Esophagus squamous epithelium (tissue), 4 donors: ENCODE measurements around the gene GEMIN4.

ENCODE experiments used
- CTCF ChIP-seq, 6 experiments: fragments of 450-650 bp in 4 of 6; fragments of 200-600 bp in 2 of 6; sonication (generic) in 2 of 6; IDR thresholded peaks; one replicate each; pipeline ENCODE4 v1.5.1; 2016 to 2019; ENCODE audit warnings: antibody characterized with exemption in 6 of 6, mild to moderate bottlenecking in 4 of 6, moderate library complexity in 4 of 6
- POLR2A ChIP-seq, 4 donors: fragments of 450-650 bp; IDR thresholded peaks; one replicate each; pipeline ENCODE4 v1.6.1; 2017; ENCODE audit warnings: antibody characterized with exemption in 4 of 4, mild to moderate bottlenecking in 4 of 4, moderate library complexity in 3 of 4

- TF ChIP-seq CTCF (IDR thresholded peaks at IDR 0.05) (no peak), POLR2A (IDR thresholded peaks at IDR 0.05) (no peak)
Observed at GRCh38 chr17:795721-796120, 43.7 kb upstream of the GEMIN4 start.
